Loucy (cell line): ENCODE results near the gene CHCHD6.

ENCODE experiments used
- H2AFZ ChIP-seq: fragments of 200-600 bp; sonication (generic); 2 replicates; pipeline ENCODE4 v1.6.0; 2016; ENCODE audit warnings: antibody characterized with exemption, mild to moderate bottlenecking, low read length, moderate library complexity
- H3F3A ChIP-seq: fragments of 200-600 bp; 2 replicates; pipeline ENCODE4 v1.6.0; 2016; ENCODE audit warnings: antibody characterized with exemption, low read depth, mild to moderate bottlenecking
- H3K27me3 ChIP-seq: fragments of 200-600 bp; sonication (generic); 2 replicates; pipeline ENCODE4 v1.6.1; 2014; ENCODE audit warnings: low read length, mild to moderate bottlenecking; ENCODE audit not compliant: insufficient read depth, poor library complexity, severe bottlenecking
- H3K36me3 ChIP-seq: fragments of 200-600 bp; sonication (generic); 2 replicates; pipeline ENCODE4 v1.6.1; 2016; ENCODE audit warnings: low read length; ENCODE audit not compliant: insufficient read depth
- H3K4me1 ChIP-seq: fragments of 200-600 bp; sonication (generic); 2 replicates; pipeline ENCODE4 v1.5.1; 2014; ENCODE audit warnings: low read length, mild to moderate bottlenecking; ENCODE audit not compliant: insufficient read depth, poor library complexity, severe bottlenecking
- H3K4me2 ChIP-seq: fragments of 200-600 bp; sonication (generic); 2 replicates; pipeline ENCODE4 v1.6.0; 2014; ENCODE audit warnings: antibody characterized with exemption, low read length, low read depth, mild to moderate bottlenecking; ENCODE audit not compliant: poor library complexity, severe bottlenecking
- H3K4me3 ChIP-seq: fragments of 200-600 bp; sonication (generic); 2 replicates; pipeline ENCODE4 v1.5.1; 2014; ENCODE audit warnings: low read length, mild to moderate bottlenecking, mixed read lengths; ENCODE audit not compliant: poor library complexity, severe bottlenecking
- H3K79me2 ChIP-seq: fragments of 200-600 bp; sonication (generic); 2 replicates; pipeline ENCODE4 v1.6.1; 2014; ENCODE audit warnings: low read length; ENCODE audit not compliant: insufficient read depth
- H3K9ac ChIP-seq: fragments of 200-600 bp; sonication (generic); 2 replicates; pipeline ENCODE4 v1.6.0; 2014; ENCODE audit warnings: mild to moderate bottlenecking, low read depth, low read length, moderate library complexity; ENCODE audit not compliant: poor library complexity, severe bottlenecking
- H3K9me2 ChIP-seq: fragments of 200-600 bp; sonication (generic); replicated peaks from 2 replicates; pipeline ENCODE4 v1.6.1; 2016; ENCODE audit warnings: low read depth, low read length, mixed read lengths
- H3K9me3 ChIP-seq: fragments of 200-600 bp; sonication (generic); 2 replicates; pipeline ENCODE4 v1.6.1; 2014; ENCODE audit warnings: mild to moderate bottlenecking, antibody characterized with exemption, low read length, low read depth; ENCODE audit not compliant: insufficient read depth
- H4K20me1 ChIP-seq: fragments of 200-600 bp; sonication (generic); 2 replicates; pipeline ENCODE4 v1.6.0; 2014; ENCODE audit warnings: antibody characterized with exemption, low read length, mild to moderate bottlenecking; ENCODE audit not compliant: insufficient read depth, poor library complexity, severe bottlenecking
- EZH2phosphoT487 ChIP-seq: fragments of 200-600 bp; IDR thresholded peaks from 2 replicates; pipeline ENCODE4 v1.6.1; 2018; ENCODE audit warnings: antibody characterized with exemption, mild to moderate bottlenecking, moderate library complexity, borderline replicate concordance
- TF ChIP-seq, protein P1 (sequence below): fragments of 200-600 bp; sonication (generic); conservative IDR thresholded peaks from 2 replicates; pipeline ENCODE4 v1.5.1; 2014; ENCODE audit warnings: mild to moderate bottlenecking, antibody characterized with exemption, low read length

CHCHD6 gene

DNA sequence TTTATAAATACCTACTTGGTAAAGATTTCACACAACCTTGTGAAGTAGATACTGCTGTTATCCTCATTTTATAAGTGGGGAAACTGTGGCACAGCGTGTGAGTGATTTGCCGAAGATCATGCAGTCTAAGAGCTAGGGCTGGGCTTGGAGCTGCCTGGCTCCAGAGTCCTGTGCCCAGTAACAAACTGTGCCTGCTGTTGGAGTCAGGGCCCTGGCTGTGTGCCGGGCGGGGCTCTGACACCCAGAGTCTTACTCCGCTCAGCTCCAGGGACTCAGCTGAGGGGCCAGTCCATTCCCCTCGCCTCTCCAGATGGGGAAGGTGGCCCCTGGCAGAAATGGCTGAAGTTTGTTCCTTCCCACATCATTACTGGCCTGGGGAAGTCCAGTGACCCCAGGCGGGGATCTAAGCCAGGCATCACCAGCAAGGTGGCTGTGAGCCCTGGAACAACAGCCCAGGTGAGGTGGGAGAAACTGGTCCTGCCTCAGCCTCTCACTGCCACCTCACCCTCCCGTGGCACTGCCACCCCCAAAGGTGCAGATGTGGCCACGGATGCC lies 261.6 kb downstream of the CHCHD6 start:
- Histone ChIP-seq H3K79me2 (no peaks in the 10 kb centered on the region), H3K4me3 (no peak overlapping the region), H3F3A (no peaks in the 10 kb centered on the region), H3K4me1 (no peaks in the 10 kb centered on the region), H3K27me3 (no peaks in the 10 kb centered on the region), H3K4me2 (no peak overlapping the region), H3K9ac (no peak overlapping the region), H2AFZ (no peak overlapping the region), H3K9me2 (no peaks in the 10 kb centered on the region), H3K9me3 (no peaks in the 10 kb centered on the region), H4K20me1 (no peaks in the 10 kb centered on the region), H3K36me3 (no peaks in the 10 kb centered on the region)
- no peak for TF ChIP-seq EZH2phosphoT487
- TF ChIP-seq, protein P1, sequence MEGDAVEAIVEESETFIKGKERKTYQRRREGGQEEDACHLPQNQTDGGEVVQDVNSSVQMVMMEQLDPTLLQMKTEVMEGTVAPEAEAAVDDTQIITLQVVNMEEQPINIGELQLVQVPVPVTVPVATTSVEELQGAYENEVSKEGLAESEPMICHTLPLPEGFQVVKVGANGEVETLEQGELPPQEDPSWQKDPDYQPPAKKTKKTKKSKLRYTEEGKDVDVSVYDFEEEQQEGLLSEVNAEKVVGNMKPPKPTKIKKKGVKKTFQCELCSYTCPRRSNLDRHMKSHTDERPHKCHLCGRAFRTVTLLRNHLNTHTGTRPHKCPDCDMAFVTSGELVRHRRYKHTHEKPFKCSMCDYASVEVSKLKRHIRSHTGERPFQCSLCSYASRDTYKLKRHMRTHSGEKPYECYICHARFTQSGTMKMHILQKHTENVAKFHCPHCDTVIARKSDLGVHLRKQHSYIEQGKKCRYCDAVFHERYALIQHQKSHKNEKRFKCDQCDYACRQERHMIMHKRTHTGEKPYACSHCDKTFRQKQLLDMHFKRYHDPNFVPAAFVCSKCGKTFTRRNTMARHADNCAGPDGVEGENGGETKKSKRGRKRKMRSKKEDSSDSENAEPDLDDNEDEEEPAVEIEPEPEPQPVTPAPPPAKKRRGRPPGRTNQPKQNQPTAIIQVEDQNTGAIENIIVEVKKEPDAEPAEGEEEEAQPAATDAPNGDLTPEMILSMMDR: no peak

DNA sequence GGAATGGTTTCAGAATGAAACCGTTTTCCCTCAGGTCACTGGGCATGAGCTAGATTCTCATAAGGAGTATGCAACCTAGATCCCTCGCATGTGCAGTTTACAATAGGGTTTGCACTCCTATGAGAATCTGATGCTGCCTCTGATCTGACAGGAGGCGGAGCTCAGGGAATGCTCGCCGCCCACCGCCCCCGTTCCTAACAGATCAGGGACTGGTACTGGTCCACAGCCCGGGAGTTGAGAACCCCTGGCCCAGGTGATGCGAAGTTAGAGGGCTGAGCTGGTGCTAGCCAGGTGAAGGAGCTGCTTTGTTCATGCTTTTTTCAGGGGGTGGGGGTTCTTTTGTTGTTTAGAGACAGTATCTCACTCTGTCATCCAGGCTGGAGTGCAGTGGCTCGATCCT lies 263.3 kb downstream of the CHCHD6 start:
- no peak for TF ChIP-seq EZH2phosphoT487
- TF ChIP-seq, protein P1: no peak
- Histone ChIP-seq H3K27me3 (no peaks in the 10 kb centered on the region), H3F3A (no peaks in the 10 kb centered on the region), H3K4me3 (no peak overlapping the region), H3K9me2 (no peaks in the 10 kb centered on the region), H3K36me3 (no peaks in the 10 kb centered on the region), H3K9me3 (no peaks in the 10 kb centered on the region), H2AFZ (no peak overlapping the region), H4K20me1 (no peaks in the 10 kb centered on the region), H3K9ac (no peak overlapping the region), H3K4me2 (no peak overlapping the region), H3K4me1 (no peaks in the 10 kb centered on the region), H3K79me2 (no peaks in the 10 kb centered on the region)

DNA sequence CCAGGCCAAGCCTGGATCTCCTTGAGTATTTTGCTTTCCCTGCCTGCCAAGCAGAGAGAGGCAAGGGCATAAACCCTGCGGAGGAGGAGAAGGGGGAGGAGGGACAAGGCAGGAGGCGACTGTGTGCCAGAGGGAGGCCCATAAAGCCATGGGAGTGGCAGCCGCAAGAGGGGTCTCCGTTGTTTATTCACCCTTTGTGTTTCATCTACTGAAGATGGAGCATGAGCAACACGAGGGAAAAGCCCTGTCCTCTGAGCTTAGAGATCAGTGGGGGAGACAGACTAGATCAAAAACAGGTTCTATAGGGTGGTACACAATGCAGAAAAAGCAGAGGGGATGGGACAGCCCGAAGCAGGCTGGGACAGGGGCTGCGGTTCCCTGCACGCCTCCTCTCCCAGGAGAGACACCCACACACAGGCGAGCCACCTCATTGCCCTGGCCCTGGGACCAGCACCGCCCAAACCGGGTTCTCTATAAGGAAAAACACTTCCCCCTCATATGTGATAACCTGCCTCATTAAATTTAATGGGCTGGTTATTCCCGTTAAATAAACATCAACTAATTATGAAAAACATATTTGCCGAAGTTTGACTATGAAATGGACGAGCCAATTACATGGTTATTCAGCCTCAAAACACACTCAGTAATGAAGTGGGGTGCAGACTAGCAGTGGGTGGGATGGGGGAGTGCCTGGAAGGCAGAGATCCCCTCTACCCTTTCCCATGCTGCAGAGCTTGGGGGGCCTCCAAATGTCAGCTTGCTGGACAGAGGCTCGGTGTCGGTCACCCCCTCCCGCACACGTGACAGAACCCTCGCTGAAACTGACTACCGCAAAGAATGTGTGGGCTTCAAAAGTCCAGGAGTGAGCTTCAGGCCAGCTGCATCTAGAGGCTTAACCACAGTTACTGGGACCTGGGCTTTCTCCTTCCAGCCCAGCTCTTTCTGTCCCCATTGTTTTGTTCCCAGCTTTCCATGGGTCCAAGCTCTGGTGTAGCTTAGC lies 264.7 kb downstream of the CHCHD6 start:
- Histone ChIP-seq H3K4me2 (no peak overlapping the region), H4K20me1 (no peaks in the 10 kb centered on the region), H2AFZ (no peak overlapping the region), H3K9me2 (no peaks in the 10 kb centered on the region), H3K36me3 (no peaks in the 10 kb centered on the region), H3K9me3 (no peaks in the 10 kb centered on the region), H3K9ac (no peak overlapping the region), H3K27me3 (no peaks in the 10 kb centered on the region), H3K4me1 (no peaks in the 10 kb centered on the region), H3K4me3 (no peak overlapping the region), H3K79me2 (no peaks in the 10 kb centered on the region), H3F3A (no peaks in the 10 kb centered on the region)
- TF ChIP-seq EZH2phosphoT487: no peak
- TF ChIP-seq, protein P1: no peak
